Uterus (tissue), 4 donors: ENCODE measurements around the gene NACC2. TPM values are rescaled to one million over a fixed set of nuclear protein-coding genes. Genes with fewer than 3 reads are reported as not detected.
A peak's percentile ranks its signal among the peaks of the same experiment; 100 is the strongest.

Experiments used
- DNase-seq, 2 donors: peaks; one replicate each; pipeline ENCODE4 v3.0.0-alpha.2; 2019 to 2020
- H3K27ac ChIP-seq, 2 donors: fragments of 200-600 bp; sonication (generic); 1 replicate in 1 of 2; 2 replicates in 1 of 2; pipeline ENCODE4 v1.5.1; 2016 to 2018
- H3K27me3 ChIP-seq, 2 donors: fragments of 200-600 bp; sonication (generic); one replicate each; pipeline ENCODE4 v1.5.1; 2018 to 2019; ENCODE audit warnings: control low read depth in 1 of 2
- H3K36me3 ChIP-seq, 2 donors: fragments of 200-600 bp; sonication (generic); one replicate each; pipeline ENCODE4 v1.5.1; 2019; ENCODE audit warnings: control low read depth in 1 of 2
- H3K4me1 ChIP-seq, 2 donors: fragments of 200-600 bp; sonication (generic); one replicate each; pipeline ENCODE4 v1.5.1; 2018 to 2019; ENCODE audit warnings: control low read depth in 1 of 2
- H3K4me3 ChIP-seq, 2 donors: fragments of 200-600 bp; sonication (generic); 1 replicate in 1 of 2; 2 replicates in 1 of 2; pipeline ENCODE4 v1.5.1; 2018 to 2019; ENCODE audit warnings: mild to moderate bottlenecking in 1 of 2
- H3K9me3 ChIP-seq, 2 donors: fragments of 200-600 bp; sonication (generic); one replicate each; pipeline ENCODE4 v1.5.1; 2019; ENCODE audit warnings: control low read depth in 1 of 2
- POLR2A ChIP-seq, 2 donors: fragments of 450-650 bp; IDR thresholded peaks; one replicate each; pipeline ENCODE4 v1.6.1; 2016; ENCODE audit warnings: antibody characterized with exemption in 2 of 2, mild to moderate bottlenecking in 1 of 2, moderate library complexity in 1 of 2
- intact Hi-C: fragments of 100-400 bp; cut with DNase I; formaldehyde crosslinking; loops from one replicate; pipeline ENCODE4 v1.15.1; 2023; ENCODE audit warnings: low total_unique reads
- total RNA-seq, 4 donors: library from RNA; depleted of rRNA in 3 of 4; stranded (reverse); fragments of >200 nt in 3 of 4; gene quantifications; one replicate each; pipeline versions ENCODE4 v1.1.0 to v1.2.4, GENCODE V29; 2014 to 2023
- TF ChIP-seq, protein P1 (sequence below), 4 experiments: fragments of 200-600 bp in 2 of 4; fragments of 450-650 bp in 2 of 4; sonication (generic) in 2 of 4; IDR thresholded peaks; one replicate each; pipeline ENCODE4 v1.5.1; 2016 to 2019; ENCODE audit warnings: antibody characterized with exemption in 4 of 4, mild to moderate bottlenecking in 2 of 4, moderate library complexity in 1 of 4
- donor health status: DM: yes; HTN: yes; CAD: no.

NACC2 gene
- total RNA-seq, 4 donors from 2014 or later: 8.2 to 57.5 (median 19.1) TPM

DNA sequence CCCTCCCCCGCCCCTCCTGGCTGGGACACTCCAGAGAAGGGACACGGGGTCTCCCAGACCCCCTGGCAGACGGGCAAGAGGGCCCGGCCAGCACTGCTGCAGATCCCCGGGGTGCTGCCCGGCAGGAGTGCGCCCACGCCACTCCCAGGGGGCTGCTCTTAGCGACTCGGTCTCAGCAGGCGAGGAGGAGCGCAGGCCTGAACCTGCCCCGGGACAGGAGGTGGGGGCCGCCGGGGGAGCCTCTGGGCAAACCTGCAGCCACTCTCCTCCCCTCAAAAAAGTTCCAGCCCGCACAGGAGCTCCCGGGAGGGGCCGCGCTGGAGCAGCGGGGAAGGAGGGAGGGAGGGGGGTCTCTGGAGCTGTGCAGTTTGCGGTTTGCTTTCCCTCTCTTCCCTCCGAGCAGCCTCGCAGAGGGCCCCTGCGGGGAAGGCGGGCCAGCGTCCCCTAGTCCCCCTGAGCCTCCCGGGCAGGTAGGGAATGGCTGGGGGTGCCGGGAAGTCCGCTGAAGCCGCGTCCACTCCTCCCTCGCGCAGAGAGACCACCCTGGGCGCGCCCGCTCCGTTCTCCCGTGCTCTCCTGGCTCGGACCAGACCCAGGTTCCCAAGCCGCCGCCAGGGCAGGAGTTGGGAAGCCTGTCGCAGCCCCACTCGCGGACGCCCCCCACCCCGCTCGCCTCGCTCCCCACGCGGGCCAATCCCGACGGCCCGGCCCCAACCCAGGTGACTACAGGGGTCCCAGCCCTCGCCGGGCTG lies 44.2 kb downstream of the NACC2 start:
- TF ChIP-seq POLR2A (IDR thresholded peaks at IDR 0.05): no peak
- TF ChIP-seq, protein P1, sequence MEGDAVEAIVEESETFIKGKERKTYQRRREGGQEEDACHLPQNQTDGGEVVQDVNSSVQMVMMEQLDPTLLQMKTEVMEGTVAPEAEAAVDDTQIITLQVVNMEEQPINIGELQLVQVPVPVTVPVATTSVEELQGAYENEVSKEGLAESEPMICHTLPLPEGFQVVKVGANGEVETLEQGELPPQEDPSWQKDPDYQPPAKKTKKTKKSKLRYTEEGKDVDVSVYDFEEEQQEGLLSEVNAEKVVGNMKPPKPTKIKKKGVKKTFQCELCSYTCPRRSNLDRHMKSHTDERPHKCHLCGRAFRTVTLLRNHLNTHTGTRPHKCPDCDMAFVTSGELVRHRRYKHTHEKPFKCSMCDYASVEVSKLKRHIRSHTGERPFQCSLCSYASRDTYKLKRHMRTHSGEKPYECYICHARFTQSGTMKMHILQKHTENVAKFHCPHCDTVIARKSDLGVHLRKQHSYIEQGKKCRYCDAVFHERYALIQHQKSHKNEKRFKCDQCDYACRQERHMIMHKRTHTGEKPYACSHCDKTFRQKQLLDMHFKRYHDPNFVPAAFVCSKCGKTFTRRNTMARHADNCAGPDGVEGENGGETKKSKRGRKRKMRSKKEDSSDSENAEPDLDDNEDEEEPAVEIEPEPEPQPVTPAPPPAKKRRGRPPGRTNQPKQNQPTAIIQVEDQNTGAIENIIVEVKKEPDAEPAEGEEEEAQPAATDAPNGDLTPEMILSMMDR (IDR thresholded peaks at IDR 0.05): no peak
- intact Hi-C loops: no loop called here
- Histone ChIP-seq H3K36me3 (no peaks in the 10 kb centered on the region), H3K27ac (peak overlapping the region in 1 of 2 donors; percentile 21), H3K4me1 (peaks cover 0 to 22% of the 10 kb centered on the region in 2 donors), H3K4me3 (peak overlapping the region; percentile 25 to 44), H3K9me3 (no peaks in the 10 kb centered on the region), H3K27me3 (no peaks in the 10 kb centered on the region)
- DNase-seq: no peak

DNA sequence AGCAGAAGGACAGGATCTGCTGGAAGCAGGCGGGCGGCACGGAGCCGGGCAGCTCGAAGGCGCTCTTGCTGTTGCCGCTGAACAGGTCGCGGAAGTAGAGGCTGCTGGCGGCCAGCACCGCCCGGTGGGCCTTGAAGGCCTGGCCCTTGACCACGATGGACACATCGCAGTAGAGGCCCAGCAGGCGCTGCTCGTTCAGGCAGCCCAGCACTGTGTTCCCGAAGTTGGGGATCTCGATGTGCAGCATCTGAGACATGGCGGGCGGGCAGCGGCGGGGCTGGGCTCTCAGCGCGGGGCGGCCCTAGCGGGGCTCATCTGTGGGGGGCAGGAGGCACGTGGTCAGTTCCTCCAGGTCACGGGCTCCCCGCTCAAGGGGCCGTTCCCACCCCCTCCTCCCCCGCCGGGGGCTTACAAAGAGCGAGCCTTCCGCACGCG lies 44.8 kb downstream of the NACC2 start:
- H3K4me3 ChIP-seq: no peak overlapping the region
- no peaks in the 10 kb centered on the region for H3K27me3 ChIP-seq
- no peak overlapping the region for H3K27ac ChIP-seq
- H3K9me3 ChIP-seq: no peaks in the 10 kb centered on the region
- H3K36me3 ChIP-seq: no peaks in the 10 kb centered on the region
- TF ChIP-seq, protein P1 (IDR thresholded peaks at IDR 0.05): no peak
- TF ChIP-seq POLR2A (IDR thresholded peaks at IDR 0.05): no peak
- intact Hi-C loops: no loop called here
- DNase-seq: no peak
- peaks cover 0 to 22% of the 10 kb centered on the region in 2 donors for H3K4me1 ChIP-seq

DNA sequence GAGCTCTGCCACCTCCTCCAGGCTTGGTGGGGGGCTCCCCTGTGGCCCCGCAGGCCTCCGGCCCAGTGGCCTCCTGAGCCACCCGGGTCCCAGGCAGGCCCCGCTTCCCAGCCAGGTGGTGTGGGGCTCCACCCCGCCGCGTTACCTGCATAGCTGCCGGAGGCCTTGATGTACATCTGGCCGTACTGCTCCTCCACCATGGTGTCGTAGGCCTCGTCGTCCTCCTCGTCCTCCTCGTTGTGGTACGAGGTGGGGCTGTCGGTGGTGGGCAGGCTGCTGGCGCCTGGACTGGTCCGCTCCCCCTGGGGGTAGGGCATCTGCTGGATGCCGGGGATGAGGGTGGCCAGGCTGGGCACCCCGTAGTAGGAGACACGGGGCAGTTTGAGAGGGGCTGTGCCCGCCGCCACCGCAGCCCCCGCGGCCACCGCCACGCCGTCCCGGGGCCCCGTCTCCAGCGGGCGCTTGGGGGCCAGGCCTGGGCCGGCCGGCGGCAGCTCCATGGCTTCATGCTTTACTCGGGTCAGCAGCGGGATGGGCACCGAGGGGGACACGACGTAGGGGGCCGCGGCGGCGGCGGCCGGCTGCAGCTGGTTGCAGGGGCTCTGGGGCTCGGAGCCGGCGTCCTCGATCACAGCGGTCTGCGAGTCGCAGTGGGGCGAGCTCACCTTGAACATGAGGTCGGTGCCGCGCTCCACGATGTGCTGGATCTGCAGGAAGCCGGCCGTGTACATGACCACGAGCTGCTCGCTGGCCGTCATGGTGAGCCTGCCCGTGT lies 45.4 kb downstream of the NACC2 start:
- TF ChIP-seq, protein P1 (IDR thresholded peaks at IDR 0.05): no peak
- no peak for TF ChIP-seq POLR2A (IDR thresholded peaks at IDR 0.05)
- Histone ChIP-seq H3K4me3 (no peak overlapping the region), H3K27me3 (no peaks in the 10 kb centered on the region), H3K9me3 (no peaks in the 10 kb centered on the region), H3K36me3 (no peaks in the 10 kb centered on the region), H3K4me1 (peaks cover 0 to 22% of the 10 kb centered on the region in 2 donors), H3K27ac (no peak overlapping the region)
- intact Hi-C loops: no loop called here
- DNase-seq: no peak

DNA sequence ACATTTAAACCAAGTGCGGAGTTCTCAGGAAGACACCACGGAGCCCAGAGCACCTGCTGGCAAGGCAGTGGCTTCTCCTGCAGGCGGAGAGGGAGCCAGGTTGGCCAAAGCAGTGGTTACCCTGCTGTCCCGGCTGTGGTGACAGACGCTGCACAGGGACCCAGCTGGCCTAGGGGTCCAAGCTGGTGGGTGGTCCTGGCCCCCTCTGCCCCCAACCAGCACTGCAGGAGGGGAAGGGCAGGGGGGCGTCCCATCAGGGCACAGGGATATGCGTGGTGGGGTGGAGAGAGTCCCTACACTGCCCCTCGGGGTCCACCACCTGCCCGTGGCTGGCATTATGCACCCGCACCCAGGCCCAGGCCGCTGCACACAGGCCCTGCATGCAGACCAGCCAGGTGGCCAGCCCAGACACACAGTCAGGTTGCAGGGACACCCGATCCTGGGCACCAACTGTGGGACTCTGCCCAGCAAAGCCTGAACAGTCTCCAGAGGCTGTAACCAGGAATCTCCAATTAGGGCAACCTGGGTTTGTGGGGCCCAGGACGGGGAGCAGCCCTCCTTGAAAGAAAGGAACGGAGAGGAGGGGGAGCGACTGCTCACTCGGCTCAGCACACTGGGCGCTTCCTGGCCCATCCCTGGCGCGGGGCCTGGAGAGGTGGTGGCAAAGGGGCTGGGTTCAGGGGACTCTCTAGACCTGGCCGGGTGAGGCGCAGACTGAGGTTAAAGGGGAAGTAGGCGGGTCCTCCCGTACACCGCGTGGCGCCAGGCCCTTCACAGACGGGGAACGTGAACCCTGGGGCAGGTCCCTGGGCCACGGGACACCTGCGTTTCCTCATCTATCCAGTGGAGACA lies 46.3 kb downstream of the NACC2 start:
- Histone ChIP-seq H3K27me3 (no peaks in the 10 kb centered on the region), H3K9me3 (no peaks in the 10 kb centered on the region), H3K27ac (no peak overlapping the region), H3K36me3 (no peaks in the 10 kb centered on the region), H3K4me3 (no peak overlapping the region), H3K4me1 (peaks cover 0 to 22% of the 10 kb centered on the region in 2 donors)
- intact Hi-C loops: no loop called here
- DNase-seq: no peak
- TF ChIP-seq POLR2A (IDR thresholded peaks at IDR 0.05): no peak
- TF ChIP-seq, protein P1 (IDR thresholded peaks at IDR 0.05): no peak
